ENCODE results near the gene ID4.

DNA sequence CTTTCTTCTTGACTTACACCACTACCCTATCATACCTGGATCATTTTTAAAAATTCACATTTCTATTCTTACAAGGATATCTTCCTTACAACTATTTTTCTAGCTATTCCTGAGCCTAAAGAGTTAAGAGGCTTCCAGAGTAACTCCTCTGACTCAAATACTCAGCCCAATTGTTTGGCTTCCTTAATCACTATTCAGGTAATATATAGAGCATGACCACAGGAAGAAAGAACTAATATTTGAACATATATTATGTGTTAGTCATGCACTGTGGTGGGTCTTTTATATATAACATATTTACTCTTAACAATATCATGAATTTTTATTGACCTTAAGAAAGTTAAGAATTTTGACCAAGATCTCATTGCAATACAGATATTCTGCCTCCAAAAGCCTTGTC is 42.0 kb upstream of the ID4 start:
- no peak for TF ChIP-seq EZH2 (IDR thresholded peaks at IDR 0.05; ENCODE audit: low read depth, low read length, severe bottlenecking)
- no peak for TF ChIP-seq TCF12 (IDR thresholded peaks at IDR 0.05; ENCODE audit: low read depth, low read length)
- TF ChIP-seq KDM1A (IDR thresholded peaks at IDR 0.05; ENCODE audit: borderline replicate concordance, low read length) = no peak
- TF ChIP-seq, protein P1, sequence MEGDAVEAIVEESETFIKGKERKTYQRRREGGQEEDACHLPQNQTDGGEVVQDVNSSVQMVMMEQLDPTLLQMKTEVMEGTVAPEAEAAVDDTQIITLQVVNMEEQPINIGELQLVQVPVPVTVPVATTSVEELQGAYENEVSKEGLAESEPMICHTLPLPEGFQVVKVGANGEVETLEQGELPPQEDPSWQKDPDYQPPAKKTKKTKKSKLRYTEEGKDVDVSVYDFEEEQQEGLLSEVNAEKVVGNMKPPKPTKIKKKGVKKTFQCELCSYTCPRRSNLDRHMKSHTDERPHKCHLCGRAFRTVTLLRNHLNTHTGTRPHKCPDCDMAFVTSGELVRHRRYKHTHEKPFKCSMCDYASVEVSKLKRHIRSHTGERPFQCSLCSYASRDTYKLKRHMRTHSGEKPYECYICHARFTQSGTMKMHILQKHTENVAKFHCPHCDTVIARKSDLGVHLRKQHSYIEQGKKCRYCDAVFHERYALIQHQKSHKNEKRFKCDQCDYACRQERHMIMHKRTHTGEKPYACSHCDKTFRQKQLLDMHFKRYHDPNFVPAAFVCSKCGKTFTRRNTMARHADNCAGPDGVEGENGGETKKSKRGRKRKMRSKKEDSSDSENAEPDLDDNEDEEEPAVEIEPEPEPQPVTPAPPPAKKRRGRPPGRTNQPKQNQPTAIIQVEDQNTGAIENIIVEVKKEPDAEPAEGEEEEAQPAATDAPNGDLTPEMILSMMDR (IDR thresholded peaks at IDR 0.05; ENCODE audit: control extremely low read depth in 1 of 3, insufficient read depth in 1 of 3, low read depth in 1 of 3, low read length in 3 of 3) = no peak
- TF ChIP-seq CBX5 (IDR thresholded peaks at IDR 0.05; ENCODE audit: low read depth, low read length) = no peak
- TF ChIP-seq HDAC6 (IDR thresholded peaks at IDR 0.05; ENCODE audit: low read depth, low read length) = no peak
- no peak for TF ChIP-seq NANOG (IDR thresholded peaks at IDR 0.05; ENCODE audit: insufficient read depth, low read depth, low read length, poor library complexity, severe bottlenecking)
- TF ChIP-seq HDAC2 (IDR thresholded peaks at IDR 0.05; ENCODE audit: borderline replicate concordance in 1 of 2, low read depth in 2 of 2, low read length in 2 of 2) = no peak
- TF ChIP-seq SIN3A (conservative IDR thresholded peaks at IDR 0.05 in 1 of 2, IDR thresholded peaks at IDR 0.05 in 1 of 2; ENCODE audit: low read depth in 1 of 2, low read length in 2 of 2) = no peak
- no peak for TF ChIP-seq YY1 (IDR thresholded peaks at IDR 0.05; ENCODE audit: low read depth, low read length)
- no peak for TF ChIP-seq SAP30 (IDR thresholded peaks at IDR 0.05; ENCODE audit: insufficient read depth, insufficient replicate concordance, low read length)
- TF ChIP-seq NRF1 (IDR thresholded peaks at IDR 0.05; ENCODE audit: low read depth, low read length) = no peak
- TF ChIP-seq RFX5 (IDR thresholded peaks at IDR 0.05; ENCODE audit: borderline replicate concordance, low read depth, low read length) = no peak
- no peak for TF ChIP-seq POLR2A (IDR thresholded peaks at IDR 0.05; ENCODE audit: control extremely low read depth in 1 of 2, low read depth in 2 of 2, low read length in 2 of 2)

Measured in H1 (cell line).